Osteoblast (primary cell): ENCODE data around the gene EIF4E. TPM values are rescaled to one million over a fixed set of nuclear protein-coding genes. Genes with fewer than 3 reads are reported as not detected.
"Not testable (repeated sequence)": the region's sequence is repeated elsewhere in the genome, so short reads cannot be mapped to it uniquely, and the experiment has no call there.

Experiments
- DNase-seq: peaks from one replicate; pipeline ENCODE4 v3.0.0; 2011; ENCODE audit warnings: low spot score, mixed read lengths; ENCODE audit not compliant: insufficient read length; ENCODE audit errors: missing footprints
- H2AFZ ChIP-seq: 2 replicates; pipeline ENCODE4 v1.6.0; 2011; ENCODE audit warnings: mild to moderate bottlenecking, low read length
- H3K27ac ChIP-seq: 2 replicates; pipeline ENCODE4 v1.5.1; 2011; ENCODE audit warnings: mild to moderate bottlenecking, low read depth, low read length, moderate library complexity
- H3K27me3 ChIP-seq: 2 replicates; pipeline ENCODE4 v1.6.0; 2012; ENCODE audit warnings: mild to moderate bottlenecking, control low read depth, inconsistent platforms, low read length, moderate library complexity; ENCODE audit not compliant: insufficient read depth
- H3K36me3 ChIP-seq: 2 replicates; pipeline ENCODE4 v1.5.1; 2011; ENCODE audit warnings: mild to moderate bottlenecking, low read length, control low read depth, moderate library complexity; ENCODE audit not compliant: insufficient read depth
- H3K4me1 ChIP-seq: 2 replicates; pipeline ENCODE4 v1.5.1; 2011; ENCODE audit warnings: mild to moderate bottlenecking, low read length, control low read depth, moderate library complexity; ENCODE audit not compliant: insufficient read depth
- H3K4me2 ChIP-seq: 2 replicates; pipeline ENCODE4 v1.6.0; 2011; ENCODE audit warnings: mild to moderate bottlenecking, low read length; ENCODE audit not compliant: insufficient read depth
- H3K4me3 ChIP-seq: fragments of 200-600 bp; sonication (generic); 3 replicates; pipeline ENCODE4 v1.5.1; 2012; ENCODE audit warnings: mild to moderate bottlenecking, low read length, inconsistent platforms; ENCODE audit not compliant: insufficient read depth
- H3K79me2 ChIP-seq: 2 replicates; pipeline ENCODE4 v1.6.0; 2012; ENCODE audit warnings: mild to moderate bottlenecking, low read length, control low read depth, inconsistent platforms; ENCODE audit not compliant: insufficient read depth
- H3K9me3 ChIP-seq: 2 replicates; pipeline ENCODE4 v1.5.1; 2011; ENCODE audit warnings: low read depth, low read length, control low read depth
- H4K20me1 ChIP-seq: 2 replicates; pipeline ENCODE4 v1.6.0; 2012; ENCODE audit warnings: mild to moderate bottlenecking, low read length, control low read depth; ENCODE audit not compliant: insufficient read depth
- CTCF ChIP-seq: IDR thresholded peaks from 2 replicates; pipeline ENCODE4 v1.5.1; 2011; ENCODE audit warnings: mild to moderate bottlenecking, low read depth, low read length, moderate library complexity; ENCODE audit errors: extremely low read depth
- total RNA-seq: library from RNA; depleted of rRNA; stranded (reverse); fragments of >200 nt; gene quantifications from 2 replicates; pipeline ENCODE4 v1.2.3, GENCODE V29; 2012

EIF4E gene
- total RNA-seq, 1 donor, result 105 TPM

- H3K9me3 ChIP-seq, result no peaks in the 10 kb centered on the region
- H3K4me3 ChIP-seq, result no peak overlapping the region
- DNase-seq, result no peak
- H4K20me1 ChIP-seq, result no peaks in the 10 kb centered on the region
- H3K4me1 ChIP-seq, result peaks cover 5% of the 10 kb centered on the region
- no peaks in the 10 kb centered on the region for H3K79me2 ChIP-seq
- H3K4me2 ChIP-seq, result no peak overlapping the region
- H3K27ac ChIP-seq, result no peak overlapping the region
- no peaks in the 10 kb centered on the region for H3K27me3 ChIP-seq
- H2AFZ ChIP-seq, result no peak overlapping the region
- TF ChIP-seq CTCF, result no peak
- peaks cover 6% of the 10 kb centered on the region for H3K36me3 ChIP-seq
Observed at GRCh38 chr4:98873059-98873458, 55.9 kb downstream of the EIF4E start.

- H3K79me2 ChIP-seq, H3K27me3 ChIP-seq, H3K4me3 ChIP-seq, H3K27ac ChIP-seq, H4K20me1 ChIP-seq, H3K4me1 ChIP-seq, H2AFZ ChIP-seq, H3K9me3 ChIP-seq, H3K36me3 ChIP-seq, DNase-seq, H3K4me2 ChIP-seq: not testable (repeated sequence)
Observed at GRCh38 chr4:98872120-98872906, 56.6 kb downstream of the EIF4E start.

- no peak for TF ChIP-seq CTCF
- H3K27ac ChIP-seq, result no peak overlapping the region
- no peaks in the 10 kb centered on the region for H3K4me1 ChIP-seq
- DNase-seq, result no peak
- H3K9me3 ChIP-seq, result no peaks in the 10 kb centered on the region
- H3K27me3 ChIP-seq, result no peaks in the 10 kb centered on the region
- H3K4me3 ChIP-seq, result no peak overlapping the region
- H2AFZ ChIP-seq, result no peak overlapping the region
- H4K20me1 ChIP-seq, result no peaks in the 10 kb centered on the region
- no peaks in the 10 kb centered on the region for H3K36me3 ChIP-seq
- H3K79me2 ChIP-seq, result no peaks in the 10 kb centered on the region
- no peak overlapping the region for H3K4me2 ChIP-seq
Observed at GRCh38 chr4:98867648-98868047, 61.3 kb downstream of the EIF4E start.

- Histone ChIP-seq H4K20me1 (no peaks in the 10 kb centered on the region), H3K27ac (no peak overlapping the region), H3K27me3 (no peaks in the 10 kb centered on the region), H2AFZ (no peak overlapping the region), H3K79me2 (no peaks in the 10 kb centered on the region), H3K9me3 (no peaks in the 10 kb centered on the region), H3K4me2 (no peak overlapping the region), H3K4me3 (no peak overlapping the region), H3K36me3 (no peaks in the 10 kb centered on the region), H3K4me1 (no peaks in the 10 kb centered on the region)
- no peak for DNase-seq
- no peak for TF ChIP-seq CTCF
Observed at GRCh38 chr4:98865059-98865458, 63.9 kb downstream of the EIF4E start.
